Kidney (tissue), 14 donors: ENCODE results near the gene CDHR4. TPM values are rescaled to one million over a fixed set of nuclear protein-coding genes. Genes with fewer than 3 reads are reported as not detected.

Experiments
- DNase-seq, 5 donors: peaks; one replicate each; pipeline ENCODE4 v3.0.0-alpha.2; 2013 to 2020
- FAIRE-seq: peaks from 2 replicates; lab custom pipeline; 2012; peaks lifted over from hg19 to GRCh38; lab: Jason Lieb, UNC
- H3K27ac ChIP-seq, 2 donors: one replicate each; pipeline ENCODE4 v1.7.0; 2013; ENCODE audit warnings: low read depth in 2 of 2, low read length in 2 of 2, inconsistent platforms in 1 of 2
- H3K27me3 ChIP-seq: one replicate; pipeline ENCODE4 v1.7.1; 2013; ENCODE audit warnings: low read length, inconsistent platforms; ENCODE audit not compliant: control insufficient read depth, insufficient read depth
- H3K36me3 ChIP-seq, 3 donors: one replicate each; pipeline versions ENCODE4 v1.7.0 to v1.7.1; 2013; ENCODE audit warnings: low read length in 3 of 3, control low read depth in 1 of 3, inconsistent platforms in 1 of 3; ENCODE audit not compliant: insufficient read depth in 3 of 3, control insufficient read depth in 2 of 3
- H3K4me1 ChIP-seq, 3 donors: one replicate each; pipeline versions ENCODE4 v1.7.0 to v1.7.1; 2013; ENCODE audit warnings: low read length in 3 of 3, inconsistent platforms in 1 of 3, low read depth in 1 of 3; ENCODE audit not compliant: control insufficient read depth in 2 of 3, insufficient read depth in 2 of 3
- H3K4me3 ChIP-seq, 3 donors: one replicate each; pipeline versions ENCODE4 v1.7.0 to v1.8.1; 2013; ENCODE audit warnings: low read length in 3 of 3, control low read depth in 1 of 3, inconsistent platforms in 1 of 3
- H3K9ac ChIP-seq, 3 donors: one replicate each; pipeline versions ENCODE4 v1.7.0 to v1.7.1; 2013; ENCODE audit warnings: low read length in 3 of 3, control low read depth in 1 of 3, inconsistent platforms in 1 of 3
- H3K9me3 ChIP-seq, 3 donors: one replicate each; pipeline versions ENCODE4 v1.7.0 to v1.7.1; 2013; ENCODE audit warnings: low read length in 3 of 3, control low read depth in 1 of 3, inconsistent platforms in 1 of 3; ENCODE audit not compliant: control insufficient read depth in 2 of 3, insufficient read depth in 1 of 3
- CTCF ChIP-seq: IDR thresholded peaks from 3 replicates; pipeline ENCODE4 v1.5.1; 2012; ENCODE audit warnings: mild to moderate bottlenecking, moderate library complexity, borderline replicate concordance; ENCODE audit not compliant: insufficient read depth; ENCODE audit errors: extremely low read depth
- intact Hi-C: fragments of 100-400 bp; cut with DNase I; formaldehyde crosslinking; loops from one replicate; pipeline ENCODE4 v1.11.1; 2022
- polyA plus RNA-seq: library from polyadenylated mRNA; stranded (reverse); fragments of 350-450 nt; fragmentation: Illumina TruSeq; extraction: RNeasy Lipid Tissue Mini Kit (QIAGEN cat#74804); gene quantifications from one replicate; pipeline ENCODE4 v1.2.3, GENCODE V29; 2014; ENCODE audit warnings: low read depth, low replicate concordance; ENCODE audit not compliant: insufficient read depth
- total RNA-seq: library from RNA; stranded (reverse); fragmentation: NEBNext Ultra II Directional; extraction: Animal tissue kit (Norgen Biotek cat#: 25700); gene quantifications from one replicate; pipeline ENCODE4 v1.2.1, GENCODE V29; 2021
- donor health status: control.
- donor health status: control.
- donor health status: control.
- donor health status: control.
- donor health status: control.
- donor health status: DM: yes; HTN: yes; CAD: no.
- donor health status: Normal renal cell carcinoma (clear cell type).

The CDHR4 gene
- total and polyA plus RNA-seq, 2 donors from 2014 or later = 0.54 TPM; not detected in 1

- TF ChIP-seq CTCF = peak; percentile 96
- H3K36me3 ChIP-seq = no peaks in the 10 kb centered on the region
- peak within 1 kb of the TSS; percentile 59 to 91 (median 86) for H3K4me3 ChIP-seq
- FAIRE-seq = no peak
- peak; percentile 88 to 96 (median 93) for DNase-seq
- H3K27me3 ChIP-seq = no peaks in the 10 kb centered on the region
- peaks cover 1 to 41% (median 4%) of the 10 kb centered on the region in 3 donors for H3K4me1 ChIP-seq
- H3K9ac ChIP-seq = peak within 1 kb of the TSS; percentile 35 to 68 (median 40)
- H3K27ac ChIP-seq = peak within 1 kb of the TSS; percentile 87 to 93
- intact Hi-C loops = no loop called here
- H3K9me3 ChIP-seq = no peaks in the 10 kb centered on the region
These were observed 3.2 kb upstream of the CDHR4 start, which contains the start of gene INKA1 for GRCh38 chr3:49802719-49803464. INKA1 (plus strand) TSS chr3:49803261; CDS start chr3:49803393, 132 bp downstream.

GRCh38 chr3:49801160-49801559 lies 1.5 kb upstream of the CDHR4 start:
- Histone ChIP-seq H3K4me3 (no peak overlapping the region), H3K36me3 (no peaks in the 10 kb centered on the region), H3K27ac (no peak overlapping the region), H3K9ac (no peak overlapping the region), H3K4me1 (peaks cover 0 to 26% (median 0%) of the 10 kb centered on the region in 3 donors), H3K27me3 (no peaks in the 10 kb centered on the region), H3K9me3 (no peaks in the 10 kb centered on the region)
- no peak for DNase-seq
- no peak for TF ChIP-seq CTCF
- no peak for FAIRE-seq
- intact Hi-C loops = no loop called here

- H3K4me1 ChIP-seq = peaks cover 0 to 8% (median 0%) of the 10 kb centered on the region in 3 donors
- no peak overlapping the region for H3K4me3 ChIP-seq
- no peak for FAIRE-seq
- no peak for TF ChIP-seq CTCF
- no peak overlapping the region for H3K27ac ChIP-seq
- intact Hi-C loops = no loop called here
- H3K9ac ChIP-seq = no peak overlapping the region
- DNase-seq = peak in 1 of 5 donors; percentile 15
- H3K27me3 ChIP-seq = no peaks in the 10 kb centered on the region
- no peaks in the 10 kb centered on the region for H3K36me3 ChIP-seq
- H3K9me3 ChIP-seq = no peaks in the 10 kb centered on the region
These were observed 568 bp downstream of the CDHR4 start for GRCh38 chr3:49799105-49799504.
